Measurements from ENCODE around the gene FOXL3. TPM values are rescaled to one million over a fixed set of nuclear protein-coding genes. Genes with fewer than 3 reads are reported as not detected.

Gene FOXL3
- total RNA-seq, 1 experiment from 2014 or later: not detected

- no peaks in the 10 kb centered on the region for H3K4me1 ChIP-seq (replicated peaks; ENCODE audit: insufficient read depth)
- H3K4me3 ChIP-seq: no peak overlapping the region
- H3F3A ChIP-seq (ENCODE audit: insufficient read depth, low read depth): no peaks in the 10 kb centered on the region
- H4K20me1 ChIP-seq (ENCODE audit: insufficient read depth): no peaks in the 10 kb centered on the region
- no peak for TF ChIP-seq EZH2 (IDR thresholded peaks at IDR 0.05; ENCODE audit: low read depth)
- no peak for TF ChIP-seq CTCF (conservative IDR thresholded peaks at IDR 0.05)
- peaks cover 67% of the 10 kb centered on the region for H3K27me3 ChIP-seq (ENCODE audit: insufficient read depth, low read depth)
- no peak overlapping the region for H3K4me2 ChIP-seq
- BruUV-seq (replicated peaks): no TSS peak
- POLR2A ChIA-PET (ENCODE audit: unreplicated experiment): no interaction called here
- H3K9me2 ChIP-seq (ENCODE audit: insufficient read depth): no peaks in the 10 kb centered on the region
- no peak overlapping the region for H3K27ac ChIP-seq
- CTCF ChIA-PET: no interaction called here
- no peak overlapping the region for H2AFZ ChIP-seq
- peaks cover 3% of the 10 kb centered on the region; the same call in 1 of the 2 replicates for H3K9me3 ChIP-seq (ENCODE audit: insufficient read depth, low read depth)
- intact Hi-C loops (cut with micrococcal nuclease; ENCODE audit: unreplicated experiment): no loop called here
- no peak for DNase-seq
- no peaks in the 10 kb centered on the region for H3K36me3 ChIP-seq (ENCODE audit: low read depth)
- no peaks in the 10 kb centered on the region for H3K79me2 ChIP-seq (ENCODE audit: low read depth)
Observed at GRCh38 chr7:304574-305409, 14.8 kb downstream of the FOXL3 start.

GRCh38 chr7:305410-306151 lies 15.6 kb downstream of the FOXL3 start:
- ChIA-PET CTCF (no interaction called here), POLR2A (ENCODE audit: unreplicated experiment) (no interaction called here)
- TF ChIP-seq EZH2 (IDR thresholded peaks at IDR 0.05; ENCODE audit: low read depth) (no peak), CTCF (conservative IDR thresholded peaks at IDR 0.05) (no peak)
- Histone ChIP-seq H3K4me3 (no peak overlapping the region), H4K20me1 (ENCODE audit: insufficient read depth) (no peaks in the 10 kb centered on the region), H3F3A (ENCODE audit: insufficient read depth, low read depth) (no peaks in the 10 kb centered on the region), H3K27ac (no peak overlapping the region), H3K79me2 (ENCODE audit: low read depth) (no peaks in the 10 kb centered on the region), H3K4me2 (no peak overlapping the region), H3K36me3 (ENCODE audit: low read depth) (no peaks in the 10 kb centered on the region), H3K4me1 (replicated peaks; ENCODE audit: insufficient read depth) (no peaks in the 10 kb centered on the region), H3K27me3 (ENCODE audit: insufficient read depth, low read depth) (peaks cover 69% of the 10 kb centered on the region), H2AFZ (no peak overlapping the region), H3K9me3 (ENCODE audit: insufficient read depth, low read depth) (peaks cover 3% of the 10 kb centered on the region; the same call in 1 of the 2 replicates), H3K9me2 (ENCODE audit: insufficient read depth) (no peaks in the 10 kb centered on the region)
- intact Hi-C loops (cut with micrococcal nuclease; ENCODE audit: unreplicated experiment): no loop called here
- no TSS peak for BruUV-seq (replicated peaks)
- no peak for DNase-seq

- Histone ChIP-seq H3K9me3 (ENCODE audit: insufficient read depth, low read depth) (peaks cover 3% of the 10 kb centered on the region; the same call in 1 of the 2 replicates), H3K27ac (no peak overlapping the region), H3K4me1 (replicated peaks; ENCODE audit: insufficient read depth) (no peaks in the 10 kb centered on the region), H3K79me2 (ENCODE audit: low read depth) (no peaks in the 10 kb centered on the region), H4K20me1 (ENCODE audit: insufficient read depth) (no peaks in the 10 kb centered on the region), H2AFZ (no peak overlapping the region), H3F3A (ENCODE audit: insufficient read depth, low read depth) (no peaks in the 10 kb centered on the region), H3K4me2 (no peak overlapping the region), H3K36me3 (ENCODE audit: low read depth) (no peaks in the 10 kb centered on the region), H3K9me2 (ENCODE audit: insufficient read depth) (no peaks in the 10 kb centered on the region), H3K27me3 (ENCODE audit: insufficient read depth, low read depth) (peaks cover 82% of the 10 kb centered on the region), H3K4me3 (no peak overlapping the region)
- TF ChIP-seq CTCF (conservative IDR thresholded peaks at IDR 0.05): no peak
- intact Hi-C loops (cut with micrococcal nuclease; ENCODE audit: unreplicated experiment): no loop called here
- CTCF ChIA-PET: no interaction called here
- no peak for DNase-seq
- BruUV-seq (replicated peaks): no TSS peak
- POLR2A ChIA-PET (ENCODE audit: unreplicated experiment): no interaction called here
Observed at GRCh38 chr7:307970-308369, 18.0 kb downstream of the FOXL3 start.

All from PC-9 (cell line).